Vagina (tissue), 2 donors: ENCODE measurements around the gene SLC36A1.

Source experiments
- POLR2A ChIP-seq, 2 donors: fragments of 450-650 bp; IDR thresholded peaks; one replicate each; pipeline ENCODE4 v1.6.1; 2017; ENCODE audit warnings: antibody characterized with exemption in 2 of 2, mild to moderate bottlenecking in 2 of 2, moderate library complexity in 2 of 2
- POLR2AphosphoS5 ChIP-seq, 2 donors: sonication (generic); formaldehyde crosslinking; IDR thresholded peaks; one replicate each; pipeline ENCODE4 v1.9.0; 2017; ENCODE audit warnings: antibody characterized with exemption in 2 of 2, mild to moderate bottlenecking in 2 of 2, low read depth in 1 of 2; ENCODE audit not compliant: insufficient read depth in 1 of 2
- TF ChIP-seq, protein P1 (sequence below), 3 experiments: fragments of 450-650 bp in 2 of 3; fragments of 200-600 bp in 1 of 3; sonication (generic) in 1 of 3; IDR thresholded peaks; one replicate each; pipeline ENCODE4 v1.5.1; 2017 to 2019; ENCODE audit warnings: antibody characterized with exemption in 3 of 3, mild to moderate bottlenecking in 2 of 3, moderate library complexity in 2 of 3

DNA sequence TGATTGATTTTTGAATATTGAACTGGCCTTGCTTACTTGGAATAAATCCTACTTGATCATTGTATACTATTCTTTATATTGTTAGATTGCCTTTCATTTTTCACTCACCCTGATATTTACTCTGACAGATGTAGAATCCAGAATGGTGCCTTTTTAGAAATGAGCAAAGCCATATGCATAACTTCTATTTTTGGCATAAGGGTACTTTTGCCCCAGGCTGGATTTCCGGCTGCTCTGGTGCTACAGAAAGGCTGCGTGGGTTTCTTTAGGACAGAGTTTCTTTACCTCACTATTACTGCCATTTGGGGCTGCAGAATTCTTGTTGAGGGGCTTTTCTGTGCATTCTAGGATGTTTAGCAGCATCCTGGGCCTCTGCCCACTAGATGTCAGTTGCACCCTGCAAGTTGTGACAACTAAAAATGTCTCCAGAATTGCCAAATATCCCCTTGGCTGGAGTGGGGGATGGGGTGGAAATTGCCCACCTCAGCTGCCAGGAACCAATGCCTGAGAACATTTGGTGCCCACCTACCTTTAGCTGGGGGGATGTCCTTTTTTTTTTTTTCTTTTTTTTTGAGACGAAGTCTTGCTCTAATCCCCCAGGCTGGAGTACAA lies 50.1 kb downstream of the SLC36A1 start:
- TF ChIP-seq, protein P1, sequence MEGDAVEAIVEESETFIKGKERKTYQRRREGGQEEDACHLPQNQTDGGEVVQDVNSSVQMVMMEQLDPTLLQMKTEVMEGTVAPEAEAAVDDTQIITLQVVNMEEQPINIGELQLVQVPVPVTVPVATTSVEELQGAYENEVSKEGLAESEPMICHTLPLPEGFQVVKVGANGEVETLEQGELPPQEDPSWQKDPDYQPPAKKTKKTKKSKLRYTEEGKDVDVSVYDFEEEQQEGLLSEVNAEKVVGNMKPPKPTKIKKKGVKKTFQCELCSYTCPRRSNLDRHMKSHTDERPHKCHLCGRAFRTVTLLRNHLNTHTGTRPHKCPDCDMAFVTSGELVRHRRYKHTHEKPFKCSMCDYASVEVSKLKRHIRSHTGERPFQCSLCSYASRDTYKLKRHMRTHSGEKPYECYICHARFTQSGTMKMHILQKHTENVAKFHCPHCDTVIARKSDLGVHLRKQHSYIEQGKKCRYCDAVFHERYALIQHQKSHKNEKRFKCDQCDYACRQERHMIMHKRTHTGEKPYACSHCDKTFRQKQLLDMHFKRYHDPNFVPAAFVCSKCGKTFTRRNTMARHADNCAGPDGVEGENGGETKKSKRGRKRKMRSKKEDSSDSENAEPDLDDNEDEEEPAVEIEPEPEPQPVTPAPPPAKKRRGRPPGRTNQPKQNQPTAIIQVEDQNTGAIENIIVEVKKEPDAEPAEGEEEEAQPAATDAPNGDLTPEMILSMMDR (IDR thresholded peaks at IDR 0.05), result no peak
- no peak for TF ChIP-seq POLR2A (IDR thresholded peaks at IDR 0.05)
- TF ChIP-seq POLR2AphosphoS5 (IDR thresholded peaks at IDR 0.05; ENCODE audit: insufficient read depth in 1 of 2, low read depth in 1 of 2), result no peak
